Measurements from ENCODE around the gene DHX9. TPM values are rescaled to one million over a fixed set of nuclear protein-coding genes. Genes with fewer than 3 reads are reported as not detected.

DHX9 gene
- total RNA-seq, 1 experiment from 2014 or later, result 220 TPM

GRCh38 chr1:182845894-182846293 is 6.7 kb downstream of the DHX9 start:
- ChIA-PET POLR2A (no interaction called here), CTCF (no interaction called here), RAD21 (ENCODE audit: low non-redundant PET in 1 of 2, low total read pairs in 2 of 2, uncharacterized antibody in 2 of 2, unreplicated experiment in 2 of 2) (no interaction called here)
- Histone ChIP-seq H3K4me1 (ENCODE audit: control insufficient read depth in 1 of 2, insufficient read depth in 2 of 2, low read length in 2 of 2) (peaks cover 7 to 8% of the 10 kb centered on the region in 2 experiments; a peak in 3 of 4 replicates), H3K36me3 (ENCODE audit: control insufficient read depth in 1 of 2, insufficient read depth in 2 of 2, low read length in 2 of 2) (peaks cover 54 to 58% of the 10 kb centered on the region in 2 experiments), H3K4me3 (replicated peaks in 1 of 2; ENCODE audit: low read depth in 1 of 2, low read length in 2 of 2) (no peak overlapping the region), H3K27me3 (ENCODE audit: insufficient read depth, low read length) (no peaks in the 10 kb centered on the region), H3K79me2 (ENCODE audit: insufficient read depth, low read length) (peaks cover 100% of the 10 kb centered on the region), H3K27ac (ENCODE audit: low read depth, low read length) (no peak overlapping the region), H3K9me2 (ENCODE audit: insufficient read depth) (no peaks in the 10 kb centered on the region), H3K9ac (ENCODE audit: low read length) (no peak overlapping the region), H4K20me1 (ENCODE audit: insufficient read depth) (peaks cover 84% of the 10 kb centered on the region; the same call in 1 of the 2 replicates), H2AFZ (ENCODE audit: low read depth, low read length, poor library complexity, severe bottlenecking) (no peak overlapping the region), H3K4me2 (ENCODE audit: low read length) (no peak overlapping the region), H3K9me3 (ENCODE audit: control insufficient read depth in 1 of 2, insufficient read depth in 1 of 2, low read depth in 1 of 2, low read length in 2 of 2) (no peaks in the 10 kb centered on the region)
- no peak for DNase-seq (ENCODE audit: low read depth, low spot score)
- ATAC-seq, result no peak
- BruUV-seq (replicated peaks), result no TSS peak
- intact Hi-C loops (cut with micrococcal nuclease), result no loop called here
- no peak for TF ChIP-seq RAD21 (IDR thresholded peaks at IDR 0.05; ENCODE audit: low read depth)
- TF ChIP-seq CBX3 (IDR thresholded peaks at IDR 0.05; ENCODE audit: low read depth), result no peak
- TF ChIP-seq TCF7L2 (IDR thresholded peaks at IDR 0.05; ENCODE audit: borderline replicate concordance, extremely low read depth, insufficient read depth, insufficient read length), result no peak
- no peak for TF ChIP-seq CEBPB (IDR thresholded peaks at IDR 0.05; ENCODE audit: low read depth)
- no peak for TF ChIP-seq ZNF274 (IDR thresholded peaks at IDR 0.05; ENCODE audit: low read depth, low read length)
- no peak for TF ChIP-seq EZH2phosphoT487 (IDR thresholded peaks at IDR 0.05; ENCODE audit: borderline replicate concordance)
- TF ChIP-seq SRF (IDR thresholded peaks at IDR 0.05; ENCODE audit: low read depth), result no peak
- no peak for TF ChIP-seq REST (IDR thresholded peaks at IDR 0.05; ENCODE audit: low read depth)

Data from HCT116 (cell line).